Lower lobe of right lung (tissue), 2 donors: ENCODE results near the gene MRPL40. TPM values are rescaled to one million over a fixed set of nuclear protein-coding genes. Genes with fewer than 3 reads are reported as not detected.

Experiments used
- ATAC-seq, 2 donors: fragments of 200-7000 bp; cut with Tn5 transposase; one replicate each; pipeline ENCODE4 v1.9.1; 2020 to 2022; ENCODE audit warnings: mild to moderate bottlenecking in 2 of 2, moderate library complexity in 2 of 2
- DNase-seq: peaks from one replicate; pipeline ENCODE4 v3.0.0-alpha.2; 2020
- H3K27ac ChIP-seq: fragments of 200-600 bp; one replicate; pipeline ENCODE4 v1.8.0; 2022
- H3K27me3 ChIP-seq: fragments of 200-600 bp; one replicate; pipeline ENCODE4 v1.8.0; 2022; ENCODE audit warnings: low read depth
- H3K36me3 ChIP-seq: fragments of 200-600 bp; one replicate; pipeline ENCODE4 v1.8.0; 2022; ENCODE audit warnings: mild to moderate bottlenecking
- H3K4me1 ChIP-seq: fragments of 200-600 bp; one replicate; pipeline ENCODE4 v1.8.0; 2022
- H3K4me3 ChIP-seq: fragments of 200-600 bp; one replicate; pipeline ENCODE4 v1.8.0; 2022; ENCODE audit warnings: mild to moderate bottlenecking
- H3K9me3 ChIP-seq: fragments of 200-600 bp; one replicate; pipeline ENCODE4 v1.8.0; 2022
- CTCF ChIP-seq: fragments of 200-600 bp; IDR thresholded peaks from one replicate; pipeline ENCODE4 v1.8.0; 2022; ENCODE audit warnings: antibody characterized with exemption, mild to moderate bottlenecking
- intact Hi-C: fragments of 100-400 bp; cut with DNase I; formaldehyde crosslinking; loops from one replicate; pipeline ENCODE4 v1.11.0; 2022
- total RNA-seq: library from RNA; stranded (reverse); fragmentation: NEBNext Ultra II Directional; extraction: Animal tissue kit (Norgen Biotek cat#: 25700); gene quantifications from one replicate; pipeline ENCODE4 v1.2.1, GENCODE V29; 2021
- donor health status: DM: no; HTN: yes; CAD: no; lungs with severe emphysema.

The MRPL40 gene
- total RNA-seq, 1 donor from 2014 or later = 23.2 TPM

- Histone ChIP-seq H3K4me3 (no peak overlapping the region), H3K9me3 (no peaks in the 10 kb centered on the region), H3K4me1 (no peaks in the 10 kb centered on the region), H3K27ac (no peak overlapping the region), H3K36me3 (peaks cover 100% of the 10 kb centered on the region), H3K27me3 (no peaks in the 10 kb centered on the region)
- DNase-seq (no peak), ATAC-seq (no peak)
- no peak for TF ChIP-seq CTCF
- intact Hi-C loops = no loop called here
Observed at GRCh38 chr22:19469421-19469820, 37.1 kb downstream of the MRPL40 start.

GRCh38 chr22:19470010-19470409 is 37.7 kb downstream of the MRPL40 start:
- intact Hi-C loops = no loop called here
- no peak for TF ChIP-seq CTCF
- Histone ChIP-seq H3K27me3 (no peaks in the 10 kb centered on the region), H3K9me3 (no peaks in the 10 kb centered on the region), H3K36me3 (peaks cover 100% of the 10 kb centered on the region), H3K4me3 (no peak overlapping the region), H3K27ac (no peak overlapping the region), H3K4me1 (no peaks in the 10 kb centered on the region)
- DNase-seq (no peak), ATAC-seq (no peak)

- intact Hi-C loops = no loop called here
- no peak for ATAC-seq
Observed at GRCh38 chr22:19471572-19471971, 39.2 kb downstream of the MRPL40 start.

GRCh38 chr22:19472233-19472632 is 39.9 kb downstream of the MRPL40 start:
- intact Hi-C loops = no loop called here
- TF ChIP-seq CTCF = no peak
- no peak overlapping the region for H3K4me3 ChIP-seq
- H3K36me3 ChIP-seq = peaks cover 84% of the 10 kb centered on the region
- H3K27me3 ChIP-seq = no peaks in the 10 kb centered on the region
- DNase-seq (no peak), ATAC-seq (no peak)
- peaks cover 13% of the 10 kb centered on the region for H3K4me1 ChIP-seq
- no peak overlapping the region for H3K27ac ChIP-seq
- no peaks in the 10 kb centered on the region for H3K9me3 ChIP-seq

More at GRCh38 chr22:19471572-19471971, 39.2 kb downstream of the MRPL40 start:
- H3K4me3 ChIP-seq = no peak overlapping the region
- H3K9me3 ChIP-seq = no peaks in the 10 kb centered on the region
- no peaks in the 10 kb centered on the region for H3K27me3 ChIP-seq
- peaks cover 90% of the 10 kb centered on the region for H3K36me3 ChIP-seq
- TF ChIP-seq CTCF = no peak
- DNase-seq = no peak
- peaks cover 6% of the 10 kb centered on the region for H3K4me1 ChIP-seq
- H3K27ac ChIP-seq = no peak overlapping the region

- ATAC-seq = no peak
- DNase-seq = no peak
- no peak overlapping the region for H3K27ac ChIP-seq
- H3K36me3 ChIP-seq = peaks cover 70% of the 10 kb centered on the region
- no peak overlapping the region for H3K4me3 ChIP-seq
- intact Hi-C loops = no loop called here
- H3K9me3 ChIP-seq = no peaks in the 10 kb centered on the region
- H3K4me1 ChIP-seq = peaks cover 23% of the 10 kb centered on the region
- no peak for TF ChIP-seq CTCF
- no peaks in the 10 kb centered on the region for H3K27me3 ChIP-seq
Observed at GRCh38 chr22:19473578-19473977, 41.2 kb downstream of the MRPL40 start.

- TF ChIP-seq CTCF = no peak
Observed at GRCh38 chr22:19476023-19476422, 43.7 kb downstream of the MRPL40 start.

More at GRCh38 chr22:19476023-19476422, 43.7 kb downstream of the MRPL40 start:
- Histone ChIP-seq H3K9me3 (no peaks in the 10 kb centered on the region), H3K36me3 (peaks cover 46% of the 10 kb centered on the region), H3K4me1 (peaks cover 28% of the 10 kb centered on the region), H3K27ac (no peak overlapping the region), H3K27me3 (no peaks in the 10 kb centered on the region), H3K4me3 (no peak overlapping the region)
- ATAC-seq = no peak
- no peak for DNase-seq
- intact Hi-C loops = no loop called here
